Middle frontal gyrus (tissue), 1 donor: Measurements from ENCODE around the gene VSTM4.

Experiments used
- DNase-seq: peaks from one replicate; pipeline ENCODE4 v3.0.0-alpha.2; 2015; ENCODE audit warnings: low spot score; ENCODE audit errors: extremely low spot score

VSTM4 gene

DNA sequence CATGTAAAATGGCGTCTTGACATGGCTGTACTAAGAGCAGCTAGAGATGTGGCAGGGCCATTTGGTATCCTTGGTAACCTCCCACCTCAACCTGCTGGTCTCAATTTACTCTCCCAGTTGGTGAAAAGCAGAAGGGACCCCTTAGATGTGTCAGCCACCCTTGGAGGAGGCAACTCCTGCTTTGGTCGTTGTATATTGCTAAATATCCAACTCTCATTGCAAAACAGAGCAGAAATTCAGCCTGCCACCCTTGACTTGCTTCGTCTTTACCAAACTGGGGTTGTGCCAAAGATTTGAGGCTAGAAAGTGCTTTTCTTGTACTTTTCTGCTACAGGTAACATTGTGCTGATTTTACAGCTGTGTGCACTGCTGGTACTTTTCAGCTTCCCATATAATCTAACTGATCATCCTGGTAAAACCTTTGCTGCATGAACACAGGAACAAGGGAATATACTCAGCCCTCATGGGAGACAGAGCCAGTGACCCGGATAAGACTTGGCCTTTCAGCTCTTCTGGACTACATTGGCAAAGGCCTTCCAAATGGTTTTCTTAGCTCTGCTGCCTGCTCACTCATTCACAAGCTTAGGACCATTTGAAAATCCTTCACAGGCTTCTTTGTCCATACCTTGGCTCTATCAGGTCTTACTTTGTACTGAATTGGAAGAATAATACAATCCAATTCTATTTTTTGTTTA is 2.2 kb upstream of the VSTM4 start:
- DNase-seq, result no peak

GRCh38 chr10:49116509-49117375 is 1.4 kb upstream of the VSTM4 start:
- DNase-seq, result no peak

DNA sequence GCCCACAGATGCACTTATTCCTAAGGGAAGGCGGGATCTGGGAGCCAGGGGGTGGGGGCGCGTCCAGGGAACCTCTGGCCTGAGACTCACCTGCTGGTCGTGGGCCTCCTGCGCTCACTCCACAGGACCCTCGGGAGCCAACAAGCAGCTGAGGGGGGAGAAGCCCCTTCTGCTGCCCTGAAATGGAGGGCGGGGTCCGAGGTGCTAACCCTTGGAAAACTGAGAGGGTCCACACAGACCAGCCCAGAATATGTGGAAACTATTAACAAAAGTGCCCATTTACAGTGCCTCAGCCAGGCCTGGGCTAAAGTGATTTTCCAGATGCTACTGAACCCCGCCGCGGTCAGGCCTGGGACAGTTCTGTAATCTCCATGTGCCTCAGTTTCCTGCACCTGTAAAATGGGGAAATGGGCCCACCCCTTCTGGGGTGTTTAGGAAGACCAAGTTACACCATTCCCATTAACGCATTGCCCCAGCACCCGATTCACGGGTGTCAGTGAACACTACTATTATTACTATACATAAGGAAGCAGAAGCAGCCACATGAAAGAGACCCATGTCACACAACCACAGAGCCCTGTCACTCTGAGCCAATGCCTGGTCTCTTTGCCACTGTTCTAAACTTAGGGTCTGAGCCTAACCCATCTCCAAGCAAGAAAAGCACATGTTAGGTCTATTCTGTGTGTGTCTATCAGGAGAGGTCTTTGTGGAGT is 630 bp upstream of the VSTM4 start:
- DNase-seq, result no peak

DNA sequence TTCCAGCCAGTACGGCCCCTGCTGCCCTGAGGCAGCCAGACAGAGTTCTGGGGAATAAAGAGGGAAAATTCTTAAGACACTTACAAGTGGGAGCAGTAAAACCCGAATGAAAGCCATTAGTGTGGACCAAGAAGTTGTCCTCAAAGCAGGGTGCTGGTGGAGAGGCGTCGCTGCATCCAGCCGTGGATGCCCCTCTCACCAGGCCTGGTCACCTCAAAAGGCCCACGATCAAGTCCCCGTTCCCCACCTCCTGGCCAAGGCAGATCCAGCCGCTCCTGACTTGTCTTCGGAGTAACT is 656 bp downstream of the VSTM4 start:
- no peak for DNase-seq

GRCh38 chr10:49113741-49114141 is 1.6 kb downstream of the VSTM4 start:
- no peak for DNase-seq

GRCh38 chr10:49112851-49113250 is 2.5 kb downstream of the VSTM4 start:
- no peak for DNase-seq

DNA sequence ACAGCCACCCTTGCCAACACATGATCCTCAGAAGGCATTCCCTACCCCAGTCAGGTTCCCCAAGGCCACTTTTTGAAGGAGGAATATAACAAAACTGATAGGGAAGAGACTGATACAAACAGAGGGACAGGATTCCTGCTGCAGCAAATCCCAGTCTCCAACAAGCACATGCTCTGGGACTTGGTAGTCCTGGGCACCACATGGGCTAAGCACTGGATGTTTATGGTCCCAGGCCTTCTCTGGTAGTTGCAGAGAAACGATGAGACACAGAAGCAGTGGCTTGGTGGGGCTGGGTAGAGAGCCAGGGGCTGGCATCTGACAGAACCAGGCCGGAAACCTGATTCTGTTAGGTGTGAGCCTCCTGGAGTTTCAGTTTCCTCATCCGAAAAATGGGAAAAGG is 3.2 kb downstream of the VSTM4 start:
- DNase-seq, result no peak

DNA sequence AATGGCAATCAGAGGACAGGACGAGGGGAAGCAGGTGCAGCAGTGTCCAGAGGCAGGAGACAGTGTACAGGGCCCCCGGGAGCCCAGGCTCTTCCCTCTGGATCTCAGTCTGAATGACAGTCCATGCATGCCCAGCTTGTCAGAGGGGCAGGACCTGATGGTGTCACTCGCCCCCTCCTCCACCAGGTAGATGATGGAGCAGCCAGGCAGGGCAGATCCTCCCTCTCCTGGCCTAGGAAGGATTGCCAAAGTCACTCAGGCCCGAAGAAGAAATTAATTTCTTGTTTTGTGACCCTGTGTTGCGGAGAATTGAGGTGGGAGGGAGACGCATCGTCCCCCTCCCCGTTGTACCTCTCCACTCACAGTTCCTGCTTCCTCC is 4.0 kb downstream of the VSTM4 start:
- no peak for DNase-seq

DNA sequence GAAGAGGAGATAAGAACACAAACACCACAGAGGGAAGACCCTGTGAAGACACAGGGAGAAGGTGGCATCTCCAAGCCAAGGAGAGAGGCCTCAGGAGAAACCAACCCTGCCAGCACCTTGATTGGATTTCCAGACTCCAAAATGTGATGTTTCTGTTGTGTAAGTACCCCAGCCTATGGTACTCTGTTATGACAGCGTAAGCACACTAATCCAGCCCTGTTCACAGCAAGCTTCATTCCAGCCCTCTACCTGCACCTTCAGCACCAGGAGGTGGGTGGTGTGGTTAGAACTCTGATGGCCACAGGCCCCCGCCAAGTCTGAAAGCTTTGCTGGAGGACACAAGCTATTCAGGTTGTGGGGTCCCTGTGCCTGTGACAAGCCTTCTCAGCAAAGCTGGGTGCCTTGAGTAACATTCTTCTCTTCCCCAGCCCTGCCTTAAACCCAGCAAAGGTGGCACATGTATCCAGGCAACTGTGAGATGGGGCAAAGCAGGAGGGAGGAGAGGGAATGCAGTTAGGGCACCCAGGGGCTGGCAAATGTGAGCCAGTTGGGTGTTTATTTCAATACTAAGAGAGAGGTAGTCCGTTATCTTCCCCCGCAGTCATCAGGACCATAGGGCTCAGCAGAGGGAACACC is 4.5 kb downstream of the VSTM4 start:
- no peak for DNase-seq

GRCh38 chr10:49109669-49110340 is 5.5 kb downstream of the VSTM4 start:
- no peak for DNase-seq

GRCh38 chr10:49108656-49109055 is 6.7 kb downstream of the VSTM4 start:
- DNase-seq, result no peak

DNA sequence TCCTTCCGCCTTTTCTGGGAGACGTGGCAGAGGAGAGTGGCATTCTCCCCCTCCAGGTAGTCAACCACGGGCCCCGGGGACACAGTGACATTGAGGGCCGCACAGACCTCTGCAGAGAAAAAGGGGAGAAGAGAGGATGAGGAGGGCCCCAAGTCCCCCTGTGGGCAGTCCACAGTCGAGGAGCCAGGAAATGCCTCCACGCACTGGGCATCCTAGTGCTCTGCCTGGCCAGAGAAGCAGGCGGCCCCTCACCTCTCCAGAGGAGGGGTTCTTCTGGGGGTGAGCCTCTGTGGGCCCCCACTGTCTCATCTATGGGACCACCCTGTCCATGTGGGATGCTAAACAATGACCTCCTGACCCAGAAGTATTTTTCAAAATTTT is 7.4 kb downstream of the VSTM4 start:
- DNase-seq, result no peak

GRCh38 chr10:49107111-49107886 is 8.0 kb downstream of the VSTM4 start:
- no peak for DNase-seq

- no peak for DNase-seq
Measured at GRCh38 chr10:49106451-49106850, 8.9 kb downstream of the VSTM4 start.

DNA sequence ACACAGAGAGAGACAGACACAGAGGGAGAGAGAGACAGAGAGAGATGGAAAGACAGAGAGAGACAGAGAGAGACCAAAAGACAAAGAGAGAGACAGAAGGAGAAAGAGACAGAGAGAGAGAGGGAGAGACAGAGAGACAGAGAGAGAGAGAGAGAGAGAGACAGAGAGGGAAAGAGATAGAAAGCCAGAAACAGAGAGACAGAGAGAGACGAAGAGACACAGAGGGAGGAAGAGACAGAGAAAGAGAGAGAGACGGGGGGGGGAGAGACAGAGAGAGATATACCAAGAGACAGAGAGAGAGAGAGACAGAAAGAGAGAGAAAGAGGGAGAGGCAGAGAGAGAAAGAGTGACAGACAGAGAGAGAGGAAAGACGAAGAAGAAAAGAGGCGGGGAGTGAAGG is 10.2 kb downstream of the VSTM4 start:
- no peak for DNase-seq

DNA sequence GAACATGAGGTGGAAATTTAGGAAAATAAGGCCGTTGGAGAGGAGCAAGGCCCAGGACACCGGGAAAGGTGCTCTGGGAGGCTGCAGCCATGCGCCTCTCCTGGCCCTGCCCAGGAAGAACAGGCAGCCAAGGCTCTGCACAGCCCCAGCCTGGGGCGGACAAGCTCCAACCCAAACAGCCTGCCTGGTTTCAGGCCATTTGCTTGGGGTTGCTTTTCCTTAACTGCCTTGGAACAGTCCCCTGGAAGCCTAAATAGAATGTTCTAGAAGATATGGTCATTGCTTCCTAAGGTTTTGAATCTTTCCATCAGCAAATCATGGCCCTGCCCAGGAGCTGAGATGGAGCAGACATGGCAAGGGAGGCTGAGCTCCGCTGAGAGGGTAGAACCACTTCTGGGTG is 11.0 kb downstream of the VSTM4 start:
- no peak for DNase-seq

- no peak for DNase-seq
Measured at GRCh38 chr10:49103761-49104160, 11.6 kb downstream of the VSTM4 start.

DNA sequence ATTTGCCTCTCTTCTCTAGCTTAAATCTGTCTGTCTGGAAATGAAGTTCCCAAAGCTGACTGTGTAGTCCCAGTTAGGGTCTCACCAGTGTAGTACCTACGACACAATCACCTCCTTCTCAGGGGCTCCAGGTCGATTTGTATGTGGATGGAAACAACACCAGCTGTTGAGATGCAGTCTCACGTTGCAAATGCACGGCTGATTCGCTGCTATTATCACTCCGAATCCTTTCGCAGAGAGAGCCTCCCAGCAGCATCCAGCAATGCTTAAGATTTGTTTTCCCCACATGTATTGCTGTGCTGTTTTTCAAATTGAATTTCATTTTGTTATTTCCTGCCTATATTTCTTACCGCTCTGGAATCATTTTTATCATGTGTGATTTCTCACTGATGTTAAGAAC is 16.3 kb downstream of the VSTM4 start:
- no peak for DNase-seq

- no peak for DNase-seq
Measured at GRCh38 chr10:49096890-49097445, 18.4 kb downstream of the VSTM4 start.

GRCh38 chr10:49094646-49095045 is 20.7 kb downstream of the VSTM4 start:
- no peak for DNase-seq
